ENCODE measurements around the gene PPP1R9B.

Gene PPP1R9B

GRCh38 chr17:50133769-50134099, 16.7 kb downstream of the PPP1R9B start:
- TF ChIP-seq CTCF (IDR thresholded peaks at IDR 0.05; ENCODE audit: low read depth, low read length, poor library complexity, severe bottlenecking), result no peak
- no peak for TF ChIP-seq EZH2phosphoT487 (IDR thresholded peaks at IDR 0.05; ENCODE audit: borderline replicate concordance, low read length)
- H3K4me3 ChIP-seq (ENCODE audit: low read length), result no peak overlapping the region
- H3K9me3 ChIP-seq (ENCODE audit: control insufficient read depth, insufficient read depth, low read length), result no peaks in the 10 kb centered on the region
- peaks cover 44% of the 10 kb centered on the region for H3K36me3 ChIP-seq (ENCODE audit: control insufficient read depth, low read length)
- H3K27me3 ChIP-seq (ENCODE audit: control insufficient read depth, low read length), result peaks cover 21% of the 10 kb centered on the region
- H4K20me1 ChIP-seq (ENCODE audit: control insufficient read depth, insufficient read depth, low read depth, low read length), result peaks cover 10% of the 10 kb centered on the region; the same call in 1 of the 2 replicates
- H3K27ac ChIP-seq (ENCODE audit: low read depth, low read length), result no peak overlapping the region
- 0 out of 2 replicates have a peak, but pooled peaks cover 5% of the 10 kb centered on the region for H3F3A ChIP-seq (ENCODE audit: control insufficient read depth, insufficient read depth)
- no peaks in the 10 kb centered on the region for H3K79me2 ChIP-seq (ENCODE audit: control insufficient read depth, low read length)
- no peak overlapping the region for H3K4me2 ChIP-seq (ENCODE audit: low read length)
- H3K9me2 ChIP-seq (replicated peaks; ENCODE audit: control insufficient read depth, low read length), result no peaks in the 10 kb centered on the region
- H3K4me1 ChIP-seq (ENCODE audit: control insufficient read depth, low read length), result peaks cover 6% of the 10 kb centered on the region; the same call in 1 of the 2 replicates

GRCh38 chr17:50133028-50133768, 17.3 kb downstream of the PPP1R9B start:
- Histone ChIP-seq H3K27me3 (ENCODE audit: control insufficient read depth, low read length) (peaks cover 26% of the 10 kb centered on the region), H3K4me2 (ENCODE audit: low read length) (no peak overlapping the region), H4K20me1 (ENCODE audit: control insufficient read depth, insufficient read depth, low read depth, low read length) (0 out of 2 replicates have a peak, but pooled peaks cover 7% of the 10 kb centered on the region), H3K9me2 (replicated peaks; ENCODE audit: control insufficient read depth, low read length) (no peaks in the 10 kb centered on the region), H3K27ac (ENCODE audit: low read depth, low read length) (no peak overlapping the region), H3K36me3 (ENCODE audit: control insufficient read depth, low read length) (peaks cover 39% of the 10 kb centered on the region), H3K9me3 (ENCODE audit: control insufficient read depth, insufficient read depth, low read length) (no peaks in the 10 kb centered on the region), H3K4me1 (ENCODE audit: control insufficient read depth, low read length) (peaks cover 6% of the 10 kb centered on the region; the same call in 1 of the 2 replicates), H3K79me2 (ENCODE audit: control insufficient read depth, low read length) (no peaks in the 10 kb centered on the region), H3K4me3 (ENCODE audit: low read length) (no peak overlapping the region), H3F3A (ENCODE audit: control insufficient read depth, insufficient read depth) (0 out of 2 replicates have a peak, but pooled peaks cover 5% of the 10 kb centered on the region)
- TF ChIP-seq EZH2phosphoT487 (IDR thresholded peaks at IDR 0.05; ENCODE audit: borderline replicate concordance, low read length) (no peak), CTCF (IDR thresholded peaks at IDR 0.05; ENCODE audit: low read depth, low read length, poor library complexity, severe bottlenecking) (no peak)

GRCh38 chr17:50132104-50132794, 18.2 kb downstream of the PPP1R9B start:
- no peaks in the 10 kb centered on the region for H3K9me3 ChIP-seq (ENCODE audit: control insufficient read depth, insufficient read depth, low read length)
- H3K9me2 ChIP-seq (replicated peaks; ENCODE audit: control insufficient read depth, low read length), result no peaks in the 10 kb centered on the region
- H3K27ac ChIP-seq (ENCODE audit: low read depth, low read length), result no peak overlapping the region
- H3K79me2 ChIP-seq (ENCODE audit: control insufficient read depth, low read length), result no peaks in the 10 kb centered on the region
- H4K20me1 ChIP-seq (ENCODE audit: control insufficient read depth, insufficient read depth, low read depth, low read length), result no peaks in the 10 kb centered on the region
- no peak overlapping the region for H3K4me2 ChIP-seq (ENCODE audit: low read length)
- H3K36me3 ChIP-seq (ENCODE audit: control insufficient read depth, low read length), result peaks cover 29% of the 10 kb centered on the region
- TF ChIP-seq CTCF (IDR thresholded peaks at IDR 0.05; ENCODE audit: low read depth, low read length, poor library complexity, severe bottlenecking), result no peak
- no peak for TF ChIP-seq EZH2phosphoT487 (IDR thresholded peaks at IDR 0.05; ENCODE audit: borderline replicate concordance, low read length)
- 0 out of 2 replicates have a peak, but pooled peaks cover 5% of the 10 kb centered on the region for H3F3A ChIP-seq (ENCODE audit: control insufficient read depth, insufficient read depth)
- peaks cover 6% of the 10 kb centered on the region; the same call in 1 of the 2 replicates for H3K4me1 ChIP-seq (ENCODE audit: control insufficient read depth, low read length)
- H3K27me3 ChIP-seq (ENCODE audit: control insufficient read depth, low read length), result peaks cover 33% of the 10 kb centered on the region
- no peak overlapping the region for H3K4me3 ChIP-seq (ENCODE audit: low read length)
